GM23338 (cell line): ENCODE measurements around the gene KIFBP.

ENCODE experiments used
- CREB1 ChIP-seq: fragments of 250-450 bp; sonication (Bioruptor Pico); IDR thresholded peaks from 2 replicates; pipeline ENCODE4 v1.5.0; 2020; ENCODE audit warnings: low read depth, mild to moderate bottlenecking, moderate library complexity
- EZH2 ChIP-seq: fragments of 200-600 bp; sonication (generic); IDR thresholded peaks from one replicate; pipeline ENCODE4 v1.8.0; 2017; ENCODE audit warnings: antibody characterized with exemption, mild to moderate bottlenecking, low read depth; ENCODE audit not compliant: unreplicated experiment
- POLR2AphosphoS5 ChIP-seq: IDR thresholded peaks from 2 replicates; pipeline ENCODE4 v1.6.1; 2016; ENCODE audit warnings: antibody characterized with exemption, low read depth
- TF ChIP-seq, protein P1 (sequence below), 2 experiments: fragments of 200-600 bp in 1 of 2; sonication (generic) in 1 of 2; conservative IDR thresholded peaks; 2 replicates each; pipeline versions ENCODE4 v1.5.1 to v1.6.1; 2016 to 2017; ENCODE audit warnings: antibody characterized with exemption in 2 of 2, low read depth in 2 of 2, mild to moderate bottlenecking in 2 of 2, moderate library complexity in 1 of 2
- TF ChIP-seq, protein P2 (sequence below): IDR thresholded peaks from one replicate; pipeline ENCODE4 v1.6.1; 2018; ENCODE audit warnings: antibody characterized with exemption; ENCODE audit not compliant: unreplicated experiment

DNA sequence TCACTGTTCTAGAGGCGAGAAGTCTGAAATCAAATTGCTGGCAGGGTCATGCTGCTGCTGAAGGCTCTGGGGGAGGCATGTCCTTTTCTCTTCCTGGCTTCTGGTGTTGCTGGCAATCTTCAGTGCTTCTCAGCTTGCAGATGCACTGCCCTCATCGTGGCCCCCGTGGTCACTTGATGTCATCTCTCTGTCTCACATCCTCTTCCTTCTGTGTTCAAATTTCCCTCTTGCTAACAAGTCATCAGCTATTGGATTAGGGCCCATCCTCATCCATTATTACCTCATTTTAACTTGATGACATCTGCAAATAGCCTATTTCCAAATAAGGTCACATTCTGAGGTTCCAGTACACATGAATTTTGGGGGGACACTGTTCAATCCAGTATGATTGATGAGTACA lies 62.7 kb downstream of the KIFBP start:
- TF ChIP-seq, protein P1, sequence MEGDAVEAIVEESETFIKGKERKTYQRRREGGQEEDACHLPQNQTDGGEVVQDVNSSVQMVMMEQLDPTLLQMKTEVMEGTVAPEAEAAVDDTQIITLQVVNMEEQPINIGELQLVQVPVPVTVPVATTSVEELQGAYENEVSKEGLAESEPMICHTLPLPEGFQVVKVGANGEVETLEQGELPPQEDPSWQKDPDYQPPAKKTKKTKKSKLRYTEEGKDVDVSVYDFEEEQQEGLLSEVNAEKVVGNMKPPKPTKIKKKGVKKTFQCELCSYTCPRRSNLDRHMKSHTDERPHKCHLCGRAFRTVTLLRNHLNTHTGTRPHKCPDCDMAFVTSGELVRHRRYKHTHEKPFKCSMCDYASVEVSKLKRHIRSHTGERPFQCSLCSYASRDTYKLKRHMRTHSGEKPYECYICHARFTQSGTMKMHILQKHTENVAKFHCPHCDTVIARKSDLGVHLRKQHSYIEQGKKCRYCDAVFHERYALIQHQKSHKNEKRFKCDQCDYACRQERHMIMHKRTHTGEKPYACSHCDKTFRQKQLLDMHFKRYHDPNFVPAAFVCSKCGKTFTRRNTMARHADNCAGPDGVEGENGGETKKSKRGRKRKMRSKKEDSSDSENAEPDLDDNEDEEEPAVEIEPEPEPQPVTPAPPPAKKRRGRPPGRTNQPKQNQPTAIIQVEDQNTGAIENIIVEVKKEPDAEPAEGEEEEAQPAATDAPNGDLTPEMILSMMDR (conservative IDR thresholded peaks at IDR 0.05; ENCODE audit: low read depth in 2 of 2) = no peak
- TF ChIP-seq, protein P2, sequence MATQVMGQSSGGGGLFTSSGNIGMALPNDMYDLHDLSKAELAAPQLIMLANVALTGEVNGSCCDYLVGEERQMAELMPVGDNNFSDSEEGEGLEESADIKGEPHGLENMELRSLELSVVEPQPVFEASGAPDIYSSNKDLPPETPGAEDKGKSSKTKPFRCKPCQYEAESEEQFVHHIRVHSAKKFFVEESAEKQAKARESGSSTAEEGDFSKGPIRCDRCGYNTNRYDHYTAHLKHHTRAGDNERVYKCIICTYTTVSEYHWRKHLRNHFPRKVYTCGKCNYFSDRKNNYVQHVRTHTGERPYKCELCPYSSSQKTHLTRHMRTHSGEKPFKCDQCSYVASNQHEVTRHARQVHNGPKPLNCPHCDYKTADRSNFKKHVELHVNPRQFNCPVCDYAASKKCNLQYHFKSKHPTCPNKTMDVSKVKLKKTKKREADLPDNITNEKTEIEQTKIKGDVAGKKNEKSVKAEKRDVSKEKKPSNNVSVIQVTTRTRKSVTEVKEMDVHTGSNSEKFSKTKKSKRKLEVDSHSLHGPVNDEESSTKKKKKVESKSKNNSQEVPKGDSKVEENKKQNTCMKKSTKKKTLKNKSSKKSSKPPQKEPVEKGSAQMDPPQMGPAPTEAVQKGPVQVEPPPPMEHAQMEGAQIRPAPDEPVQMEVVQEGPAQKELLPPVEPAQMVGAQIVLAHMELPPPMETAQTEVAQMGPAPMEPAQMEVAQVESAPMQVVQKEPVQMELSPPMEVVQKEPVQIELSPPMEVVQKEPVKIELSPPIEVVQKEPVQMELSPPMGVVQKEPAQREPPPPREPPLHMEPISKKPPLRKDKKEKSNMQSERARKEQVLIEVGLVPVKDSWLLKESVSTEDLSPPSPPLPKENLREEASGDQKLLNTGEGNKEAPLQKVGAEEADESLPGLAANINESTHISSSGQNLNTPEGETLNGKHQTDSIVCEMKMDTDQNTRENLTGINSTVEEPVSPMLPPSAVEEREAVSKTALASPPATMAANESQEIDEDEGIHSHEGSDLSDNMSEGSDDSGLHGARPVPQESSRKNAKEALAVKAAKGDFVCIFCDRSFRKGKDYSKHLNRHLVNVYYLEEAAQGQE = no peak
- TF ChIP-seq EZH2 (no peak), CREB1 (no peak), POLR2AphosphoS5 (no peak)
